Measurements from ENCODE around the gene LYRM9. TPM values are rescaled to one million over a fixed set of nuclear protein-coding genes. Genes with fewer than 3 reads are reported as not detected.
"Not testable (repeated sequence)": the region's sequence is repeated elsewhere in the genome, so short reads cannot be mapped to it uniquely, and the experiment has no call there.

LYRM9 gene
- total RNA-seq, 6 donors from 2014 or later: 9.1 to 26.8 (median 14.4) TPM

- Histone ChIP-seq H3K4me1 (no peaks in the 10 kb centered on the region), H3K4me3 (no peak overlapping the region), H3K36me3 (no peaks in the 10 kb centered on the region), H3K27ac (no peak overlapping the region), H3K9me3 (no peaks in the 10 kb centered on the region), H3K27me3 (no peaks in the 10 kb centered on the region)
- DNase-seq (no peak), ATAC-seq (ENCODE audit: low FRiP score in 2 of 2) (no peak)
- TF ChIP-seq POLR2AphosphoS5 (IDR thresholded peaks at IDR 0.05) (no peak), CTCF (IDR thresholded peaks at IDR 0.05) (no peak)
Observed at GRCh38 chr17:27836651-27837050, 56.5 kb downstream of the LYRM9 start.

- Histone ChIP-seq H3K9me3 (no peaks in the 10 kb centered on the region), H3K27ac (no peak overlapping the region), H3K27me3 (no peaks in the 10 kb centered on the region), H3K4me1 (no peaks in the 10 kb centered on the region), H3K4me3 (no peak overlapping the region), H3K36me3 (no peaks in the 10 kb centered on the region)
- TF ChIP-seq POLR2A (IDR thresholded peaks at IDR 0.05) (no peak), CTCF (IDR thresholded peaks at IDR 0.05) (no peak), POLR2AphosphoS5 (IDR thresholded peaks at IDR 0.05) (no peak), EP300 (IDR thresholded peaks at IDR 0.05) (no peak)
- WGBS, 2 donors: 79 to 90% methylated on average over 3 of the region's 3 CpGs
- DNase-seq: no peak
- ATAC-seq (ENCODE audit: low FRiP score in 2 of 2): no peak
Observed at GRCh38 chr17:27834571-27834970, 58.6 kb downstream of the LYRM9 start.

GRCh38 chr17:27832831-27833230 lies 60.3 kb downstream of the LYRM9 start:
- no peaks in the 10 kb centered on the region for H3K36me3 ChIP-seq
- TF ChIP-seq CTCF (IDR thresholded peaks at IDR 0.05) (no peak), POLR2AphosphoS5 (IDR thresholded peaks at IDR 0.05) (no peak), POLR2A (IDR thresholded peaks at IDR 0.05) (no peak), EP300 (IDR thresholded peaks at IDR 0.05) (no peak)
- no peaks in the 10 kb centered on the region for H3K27me3 ChIP-seq
- no peak overlapping the region for H3K4me3 ChIP-seq
- H3K27ac ChIP-seq: no peak overlapping the region
- H3K9me3 ChIP-seq: no peaks in the 10 kb centered on the region
- ATAC-seq (ENCODE audit: low FRiP score in 2 of 2) (no peak), DNase-seq (no peak)
- H3K4me1 ChIP-seq: no peaks in the 10 kb centered on the region

GRCh38 chr17:27829888-27830287 lies 63.3 kb downstream of the LYRM9 start:
- DNase-seq (peak in 1 of 2 donors; percentile 63), ATAC-seq (ENCODE audit: low FRiP score in 2 of 2) (peak; percentile 43 to 85)
- not testable (repeated sequence) for H3K4me1 ChIP-seq, H3K36me3 ChIP-seq, H3K27me3 ChIP-seq, H3K27ac ChIP-seq, H3K9me3 ChIP-seq, H3K4me3 ChIP-seq
- TF ChIP-seq EP300 (IDR thresholded peaks at IDR 0.05): peak in 1 of 4 donors; percentile 34
- TF ChIP-seq POLR2AphosphoS5 (IDR thresholded peaks at IDR 0.05): peak in 1 of 2 donors; percentile 13
- WGBS, 2 donors: 57% methylated on average over 1 of the region's 1 CpG; no CpG with 5 or more reads in 1 of the 2 donors

GRCh38 chr17:27829143-27829711 lies 63.9 kb downstream of the LYRM9 start:
- not testable (repeated sequence) for ATAC-seq (ENCODE audit: low FRiP score in 2 of 2); H3K4me3 ChIP-seq; DNase-seq; H3K27ac ChIP-seq; H3K4me1 ChIP-seq; H3K9me3 ChIP-seq; H3K27me3 ChIP-seq; H3K36me3 ChIP-seq
- no CpG with 5 or more reads among the region's 2 CpGs for WGBS, 2 donors

Other genes with a start within 250 kb of the LYRM9 start
- 1 to 10 TPM in 2 of 6 donors, under 1 TPM in 3, not detected in 1; 0.29 to 1.7 (median 0.78) TPM for gene NOS2, start 92.8 kb downstream of the LYRM9 start, total RNA-seq
- gene NLK, start 149.3 kb upstream of the LYRM9 start, total RNA-seq: 10 to 100 TPM; 16.1 to 34.5 (median 19.9) TPM